ENCODE results near the gene ZNF569.

DNA sequence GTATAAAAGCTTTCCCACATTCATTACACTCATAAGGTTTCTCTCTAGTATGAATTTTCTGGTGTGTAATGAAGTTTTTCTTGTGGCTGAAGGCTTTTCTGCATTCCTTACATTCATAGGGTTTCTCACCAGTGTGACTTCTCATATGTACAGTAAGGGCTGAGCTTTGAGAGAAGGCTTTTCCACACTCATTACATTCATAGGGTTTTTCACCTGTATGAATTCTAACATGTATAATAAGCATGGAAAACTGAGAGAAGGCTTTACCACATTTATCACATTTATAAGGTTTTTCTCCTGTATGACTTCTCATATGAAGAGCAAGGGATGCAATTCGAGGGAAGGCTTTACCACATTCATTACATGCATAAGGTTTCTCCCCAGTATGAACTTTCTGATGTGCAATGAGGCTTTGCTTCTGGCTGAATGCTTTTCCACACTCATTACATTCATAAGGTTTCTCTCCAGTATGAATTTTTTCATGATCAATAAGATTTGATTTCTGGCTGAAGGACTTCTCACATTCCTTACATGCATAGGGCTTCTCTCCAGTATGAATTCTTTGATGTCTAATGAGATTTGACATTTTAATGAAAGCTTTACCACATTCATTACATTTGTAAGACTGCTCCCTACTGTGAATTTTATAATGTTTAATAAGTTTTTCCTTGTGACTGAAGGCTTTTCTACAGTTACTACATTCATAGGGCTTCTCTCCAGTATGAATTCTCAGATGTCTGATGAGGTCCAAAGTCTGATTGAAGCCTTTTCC lies 53.7 kb downstream of the ZNF569 start:
- TF ChIP-seq, protein P1, sequence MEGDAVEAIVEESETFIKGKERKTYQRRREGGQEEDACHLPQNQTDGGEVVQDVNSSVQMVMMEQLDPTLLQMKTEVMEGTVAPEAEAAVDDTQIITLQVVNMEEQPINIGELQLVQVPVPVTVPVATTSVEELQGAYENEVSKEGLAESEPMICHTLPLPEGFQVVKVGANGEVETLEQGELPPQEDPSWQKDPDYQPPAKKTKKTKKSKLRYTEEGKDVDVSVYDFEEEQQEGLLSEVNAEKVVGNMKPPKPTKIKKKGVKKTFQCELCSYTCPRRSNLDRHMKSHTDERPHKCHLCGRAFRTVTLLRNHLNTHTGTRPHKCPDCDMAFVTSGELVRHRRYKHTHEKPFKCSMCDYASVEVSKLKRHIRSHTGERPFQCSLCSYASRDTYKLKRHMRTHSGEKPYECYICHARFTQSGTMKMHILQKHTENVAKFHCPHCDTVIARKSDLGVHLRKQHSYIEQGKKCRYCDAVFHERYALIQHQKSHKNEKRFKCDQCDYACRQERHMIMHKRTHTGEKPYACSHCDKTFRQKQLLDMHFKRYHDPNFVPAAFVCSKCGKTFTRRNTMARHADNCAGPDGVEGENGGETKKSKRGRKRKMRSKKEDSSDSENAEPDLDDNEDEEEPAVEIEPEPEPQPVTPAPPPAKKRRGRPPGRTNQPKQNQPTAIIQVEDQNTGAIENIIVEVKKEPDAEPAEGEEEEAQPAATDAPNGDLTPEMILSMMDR (IDR thresholded peaks at IDR 0.05; ENCODE audit: poor library complexity, severe bottlenecking), result no peak
- TF ChIP-seq EP300 (conservative IDR thresholded peaks at IDR 0.05; ENCODE audit: poor library complexity, severe bottlenecking), result no peak
